NCI-H2196 treated with DMSO at 0.1 percent for 48 hours (cell line): Measurements from ENCODE around the gene SSBP1.
"Not testable (repeated sequence)": the region's sequence is repeated elsewhere in the genome, so short reads cannot be mapped to it uniquely, and the experiment has no call there.

Experiments used
- DNase-seq: peaks from one replicate; lab custom pipeline; 2025; ENCODE audit not compliant: unreplicated experiment; lab: John Stamatoyannopoulos, UW

SSBP1 gene

DNA sequence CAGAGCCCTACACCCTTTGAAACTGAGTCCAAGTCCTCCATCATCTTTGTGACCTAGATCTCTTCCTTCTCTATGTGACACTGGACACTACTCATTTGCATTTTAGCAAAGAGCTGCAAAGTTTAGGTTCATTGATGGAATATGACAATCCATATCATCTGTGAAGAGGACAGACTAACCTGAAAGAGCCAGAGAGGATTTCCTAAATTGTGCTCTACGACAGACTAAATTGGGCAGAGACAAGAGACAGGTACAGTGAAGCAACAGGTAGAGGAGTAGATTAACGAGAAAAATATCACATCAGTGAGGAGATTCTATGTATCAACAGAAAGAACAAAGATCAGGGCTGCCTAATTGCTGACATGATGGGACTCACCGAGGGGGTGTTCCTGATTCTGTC, 25.6 kb downstream of the SSBP1 start, which contains the start of gene TAS2R3:
TSS of gene TAS2R3 (plus strand) at position 301 of the 400 bp plus-strand sequence. CDS start at position 363, 62 bp downstream.
- no peak for DNase-seq

DNA sequence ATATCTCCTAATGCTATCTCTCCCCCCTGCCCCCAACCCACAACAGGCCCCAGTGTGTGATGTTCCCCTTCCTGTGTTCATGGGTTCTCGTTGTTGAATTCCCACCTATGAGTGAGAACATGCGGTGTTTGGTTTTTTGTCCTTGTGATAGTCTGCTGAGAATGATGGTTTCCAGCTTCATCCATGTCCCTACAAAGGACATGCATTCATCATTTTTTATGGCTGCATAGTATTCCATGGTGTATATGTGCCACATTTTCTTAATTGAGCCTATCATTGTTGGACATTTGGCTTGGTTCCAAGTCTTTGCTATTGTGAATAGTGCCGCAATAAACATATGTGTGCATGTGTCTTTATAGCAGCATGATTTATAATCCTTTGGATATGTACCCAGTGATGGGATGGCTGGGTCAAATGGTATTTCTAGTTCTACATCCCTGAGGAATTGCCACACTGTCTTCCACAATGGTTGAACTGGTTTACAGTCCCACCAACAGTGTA, 32.0 kb downstream of the SSBP1 start:
- DNase-seq = not testable (repeated sequence)

GRCh38 chr7:141776374-141776773, 38.2 kb downstream of the SSBP1 start, which contains the start of gene TAS2R4:
TAS2R4 (plus strand) TSS chr7:141776674; CDS start chr7:141778489, 1,815 bp downstream.
- DNase-seq = no peak

GRCh38 chr7:141785706-141786552, 47.8 kb downstream of the SSBP1 start:
- DNase-seq = peak; percentile 42

DNA sequence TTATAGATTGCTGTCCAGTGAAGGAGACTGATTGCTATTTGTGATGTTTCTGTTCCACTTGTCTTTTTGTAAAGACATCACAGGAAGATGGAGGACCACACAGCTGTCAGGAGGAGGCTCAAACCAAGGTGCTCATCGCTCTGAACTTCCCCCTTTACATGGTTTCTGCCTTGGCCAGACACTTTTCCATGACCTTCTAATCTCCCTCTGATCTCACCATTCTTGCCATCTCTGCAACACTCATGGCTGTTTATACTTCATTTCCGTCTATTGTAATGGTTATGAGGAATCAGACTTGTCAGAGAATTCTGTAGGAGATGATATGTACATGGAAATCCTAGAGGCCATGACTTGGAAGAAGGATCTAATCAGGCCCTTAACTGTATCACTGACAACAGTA, 50.1 kb downstream of the SSBP1 start:
- DNase-seq = no peak

GRCh38 chr7:141789917-141790316, 51.8 kb downstream of the SSBP1 start, which contains the start of gene TAS2R5:
TAS2R5 (plus strand) TSS chr7:141790217; CDS start chr7:141790362, 145 bp downstream.
- no peak for DNase-seq

- DNase-seq = no peak
Measured at GRCh38 chr7:141792526-141792925, 54.4 kb downstream of the SSBP1 start.
